Spleen (tissue), 11 donors: ENCODE results near the gene SH3RF3. TPM values are rescaled to one million over a fixed set of nuclear protein-coding genes. Genes with fewer than 3 reads are reported as not detected.

ENCODE experiments used
- DNase-seq: peaks from one replicate; pipeline ENCODE4 v3.0.0-alpha.2; 2020
- H3K27ac ChIP-seq, 8 donors: fragments of 200-600 bp; sonication (generic) in 7 of 8; 1 replicate in 4 of 8; 2 replicates in 4 of 8; pipeline versions ENCODE4 v1.5.0 to v1.8.0; 2016 to 2021; ENCODE audit warnings: inconsistent platforms in 4 of 8, mild to moderate bottlenecking in 4 of 8, moderate library complexity in 1 of 8
- H3K27me3 ChIP-seq, 7 donors: fragments of 200-600 bp; sonication (generic) in 6 of 7; replicated peaks in 1 of 7; 1 replicate in 4 of 7; 2 replicates in 3 of 7; pipeline versions ENCODE4 v1.5.0 to v1.8.0; 2016 to 2021; ENCODE audit warnings: inconsistent platforms in 3 of 7, mild to moderate bottlenecking in 1 of 7
- H3K36me3 ChIP-seq, 6 donors: fragments of 200-600 bp; sonication (generic) in 5 of 6; 1 replicate in 4 of 6; 2 replicates in 2 of 6; pipeline versions ENCODE4 v1.5.0 to v1.8.0; 2016 to 2021; ENCODE audit warnings: inconsistent platforms in 2 of 6
- H3K4me1 ChIP-seq, 6 donors: fragments of 200-600 bp; sonication (generic) in 5 of 6; 1 replicate in 3 of 6; 2 replicates in 3 of 6; pipeline versions ENCODE4 v1.5.0 to v1.8.0; 2016 to 2021; ENCODE audit warnings: inconsistent platforms in 3 of 6
- H3K4me3 ChIP-seq, 8 donors: fragments of 200-600 bp; sonication (generic) in 7 of 8; 1 replicate in 4 of 8; 2 replicates in 4 of 8; pipeline versions ENCODE4 v1.5.0 to v1.8.0; 2016 to 2021; ENCODE audit warnings: inconsistent platforms in 4 of 8, mild to moderate bottlenecking in 4 of 8, moderate library complexity in 2 of 8
- H3K9me3 ChIP-seq, 8 donors: fragments of 200-600 bp; sonication (generic) in 7 of 8; 1 replicate in 4 of 8; 2 replicates in 4 of 8; pipeline versions ENCODE4 v1.5.0 to v1.8.0; 2016 to 2021; ENCODE audit warnings: inconsistent platforms in 4 of 8
- CTCF ChIP-seq, 11 experiments: fragments of 200-600 bp in 7 of 11; fragments of 450-650 bp in 4 of 11; sonication (generic) in 4 of 11; IDR thresholded peaks in 8 of 11; conservative IDR thresholded peaks in 3 of 11; 1 replicate in 7 of 11; 2 replicates in 4 of 11; pipeline versions ENCODE4 v1.4.0 to v1.8.0; 2016 to 2021; ENCODE audit warnings: antibody characterized with exemption in 11 of 11, inconsistent platforms in 4 of 11, mild to moderate bottlenecking in 1 of 11
- POLR2A ChIP-seq, 3 donors: fragments of 450-650 bp; IDR thresholded peaks; one replicate each; pipeline ENCODE4 v1.5.1; 2017; ENCODE audit warnings: antibody characterized with exemption in 3 of 3, mild to moderate bottlenecking in 1 of 3
- POLR2AphosphoS5 ChIP-seq, 3 donors: sonication (generic); formaldehyde crosslinking; IDR thresholded peaks; one replicate each; pipeline ENCODE4 v1.5.1; 2017; ENCODE audit warnings: antibody characterized with exemption in 3 of 3
- WGBS, 5 donors: extraction: QIAGEN DNeasy Blood & Tissue Kit in 3 of 5; methylation state at CpG; one replicate each; pipeline versions ENCODE4 v1.1.5 to v1.1.7; 2013 to 2018; 5-methylcytosine and 5-hydroxymethylcytosine counted together
- intact Hi-C: fragments of 100-400 bp; cut with DNase I; formaldehyde crosslinking; loops from one replicate; pipeline ENCODE4 v1.15.0; 2023; ENCODE audit warnings: low total_unique reads
- polyA plus RNA-seq, 3 donors: library from polyadenylated mRNA; stranded (reverse); fragments of 200-250 nt; gene quantifications; one replicate each; pipeline ENCODE4 v1.2.1, GENCODE V29; 2013
- total RNA-seq, 7 donors: library from RNA; depleted of rRNA in 3 of 7; stranded (reverse); fragments of >200 nt in 3 of 7; fragmentation: NEBNext Ultra II Directional in 4 of 7; extraction: Animal tissue kit (Norgen Biotek cat#: 25700) in 4 of 7; gene quantifications; one replicate each; pipeline versions ENCODE4 v1.1.0 to v1.2.1, GENCODE V29; 2016 to 2021
- donor health status: healthy with polysubstance abuse.
- donor health status: DM: no; HTN: no; CAD: no; lungs with moderate emphysema.
- donor health status: DM: no; HTN: no; CAD: no.
- donor health status: Bipolar disorder and iron deficiency.
- donor health status: healthy.
- donor health status: DM: no; HTN: no; CAD: no.
- donor health status: DM: yes; HTN: yes; CAD: no.

The SH3RF3 gene
- total and polyA plus RNA-seq, 10 donors = 1.3 to 7.6 (median 4.7) TPM

GRCh38 chr2:109264595-109265328 lies 135.8 kb downstream of the SH3RF3 start:
- no peaks in the 10 kb centered on the region for H3K27me3 ChIP-seq
- no peak for DNase-seq
- no peaks in the 10 kb centered on the region for H3K9me3 ChIP-seq
- H3K36me3 ChIP-seq = no peaks in the 10 kb centered on the region
- no peak overlapping the region for H3K27ac ChIP-seq
- TF ChIP-seq POLR2AphosphoS5 (IDR thresholded peaks at IDR 0.05) (no peak), POLR2A (IDR thresholded peaks at IDR 0.05) (no peak), CTCF (IDR thresholded peaks at IDR 0.05 in 8 of 11, conservative IDR thresholded peaks at IDR 0.05 in 3 of 11) (no peak)
- no peak overlapping the region for H3K4me3 ChIP-seq
- H3K4me1 ChIP-seq = peaks cover 0 to 43% (median 31%) of the 10 kb centered on the region in 6 donors
- intact Hi-C loops = no loop called here
- WGBS, 5 donors = 72 to 88% (median 80%) methylated on average over 12 of the region's 12 CpGs

- DNase-seq = peak; percentile 61
- H3K9me3 ChIP-seq = no peaks in the 10 kb centered on the region
- no peak overlapping the region for H3K4me3 ChIP-seq
- no peaks in the 10 kb centered on the region for H3K36me3 ChIP-seq
- TF ChIP-seq CTCF (IDR thresholded peaks at IDR 0.05 in 8 of 11, conservative IDR thresholded peaks at IDR 0.05 in 3 of 11) = no peak
- TF ChIP-seq POLR2AphosphoS5 (IDR thresholded peaks at IDR 0.05) = no peak
- TF ChIP-seq POLR2A (IDR thresholded peaks at IDR 0.05) = no peak
- H3K4me1 ChIP-seq = peaks cover 0 to 48% (median 31%) of the 10 kb centered on the region in 6 donors
- WGBS, 5 donors = 48 to 72% (median 61%) methylated on average over 2 of the region's 2 CpGs
- no peak overlapping the region for H3K27ac ChIP-seq
- no peaks in the 10 kb centered on the region for H3K27me3 ChIP-seq
- intact Hi-C loops = no loop called here
Measured at GRCh38 chr2:109265369-109265768, 136.4 kb downstream of the SH3RF3 start.

GRCh38 chr2:109265953-109266352 lies 136.9 kb downstream of the SH3RF3 start:
- Histone ChIP-seq H3K27me3 (no peaks in the 10 kb centered on the region), H3K4me3 (no peak overlapping the region), H3K4me1 (peaks cover 0 to 45% (median 30%) of the 10 kb centered on the region in 6 donors), H3K9me3 (no peaks in the 10 kb centered on the region), H3K27ac (no peak overlapping the region), H3K36me3 (no peaks in the 10 kb centered on the region)
- intact Hi-C loops = no loop called here
- TF ChIP-seq POLR2AphosphoS5 (IDR thresholded peaks at IDR 0.05) (no peak), POLR2A (IDR thresholded peaks at IDR 0.05) (no peak), CTCF (IDR thresholded peaks at IDR 0.05 in 8 of 11, conservative IDR thresholded peaks at IDR 0.05 in 3 of 11) (no peak)
- WGBS, 5 donors = 88 to 97% (median 94%) methylated on average over 5 of the region's 5 CpGs
- DNase-seq = no peak

GRCh38 chr2:109266496-109266895 lies 137.5 kb downstream of the SH3RF3 start:
- TF ChIP-seq POLR2A (IDR thresholded peaks at IDR 0.05) (no peak), CTCF (IDR thresholded peaks at IDR 0.05 in 8 of 11, conservative IDR thresholded peaks at IDR 0.05 in 3 of 11) (no peak), POLR2AphosphoS5 (IDR thresholded peaks at IDR 0.05) (no peak)
- H3K9me3 ChIP-seq = no peaks in the 10 kb centered on the region
- no peaks in the 10 kb centered on the region for H3K27me3 ChIP-seq
- intact Hi-C loops = no loop called here
- H3K27ac ChIP-seq = peak overlapping the region in 3 of 8 donors; percentile 34 to 58 (median 50)
- 62 to 83% (median 81%) methylated on average over 6 to 9 of the region's 9 CpGs for WGBS, 5 donors
- no peaks in the 10 kb centered on the region for H3K36me3 ChIP-seq
- H3K4me3 ChIP-seq = no peak overlapping the region
- DNase-seq = peak; percentile 38
- peaks cover 0 to 39% (median 30%) of the 10 kb centered on the region in 6 donors for H3K4me1 ChIP-seq
